ENCODE data around the gene HSDL2.
A peak's percentile ranks its signal among the peaks of the same experiment; 100 is the strongest.

DNA sequence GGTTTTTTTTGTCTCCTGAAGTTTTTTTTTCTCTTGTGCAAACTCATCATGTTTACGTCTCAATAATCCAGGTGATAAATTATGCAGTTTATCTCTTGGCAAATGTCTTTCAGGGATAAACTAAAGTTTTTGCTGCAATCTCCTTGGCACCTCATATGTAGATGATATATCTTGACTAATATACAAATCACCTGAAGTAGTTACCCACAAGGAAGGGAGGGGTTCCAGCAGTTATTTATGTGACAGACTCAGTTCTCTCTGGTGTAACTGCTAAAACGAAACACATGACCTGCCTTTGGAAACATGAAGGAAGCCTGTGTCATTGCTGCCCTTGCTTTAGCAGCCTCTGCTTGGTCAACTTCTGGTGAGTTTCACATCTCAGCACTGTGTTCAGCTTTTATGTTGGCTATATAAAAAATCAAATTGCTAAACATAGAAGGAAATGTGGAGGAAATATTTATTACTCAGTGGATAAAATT lies 67.4 kb downstream of the HSDL2 start:
- TF ChIP-seq, protein P1, sequence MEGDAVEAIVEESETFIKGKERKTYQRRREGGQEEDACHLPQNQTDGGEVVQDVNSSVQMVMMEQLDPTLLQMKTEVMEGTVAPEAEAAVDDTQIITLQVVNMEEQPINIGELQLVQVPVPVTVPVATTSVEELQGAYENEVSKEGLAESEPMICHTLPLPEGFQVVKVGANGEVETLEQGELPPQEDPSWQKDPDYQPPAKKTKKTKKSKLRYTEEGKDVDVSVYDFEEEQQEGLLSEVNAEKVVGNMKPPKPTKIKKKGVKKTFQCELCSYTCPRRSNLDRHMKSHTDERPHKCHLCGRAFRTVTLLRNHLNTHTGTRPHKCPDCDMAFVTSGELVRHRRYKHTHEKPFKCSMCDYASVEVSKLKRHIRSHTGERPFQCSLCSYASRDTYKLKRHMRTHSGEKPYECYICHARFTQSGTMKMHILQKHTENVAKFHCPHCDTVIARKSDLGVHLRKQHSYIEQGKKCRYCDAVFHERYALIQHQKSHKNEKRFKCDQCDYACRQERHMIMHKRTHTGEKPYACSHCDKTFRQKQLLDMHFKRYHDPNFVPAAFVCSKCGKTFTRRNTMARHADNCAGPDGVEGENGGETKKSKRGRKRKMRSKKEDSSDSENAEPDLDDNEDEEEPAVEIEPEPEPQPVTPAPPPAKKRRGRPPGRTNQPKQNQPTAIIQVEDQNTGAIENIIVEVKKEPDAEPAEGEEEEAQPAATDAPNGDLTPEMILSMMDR (IDR thresholded peaks at IDR 0.05): no peak
- TF ChIP-seq POLR2A (IDR thresholded peaks at IDR 0.05) (no peak), POLR2AphosphoS5 (IDR thresholded peaks at IDR 0.05) (peak; percentile 53)

All from gastroesophageal sphincter (tissue), 3 donors.